ENCODE results near the gene RNASEL.

DNA sequence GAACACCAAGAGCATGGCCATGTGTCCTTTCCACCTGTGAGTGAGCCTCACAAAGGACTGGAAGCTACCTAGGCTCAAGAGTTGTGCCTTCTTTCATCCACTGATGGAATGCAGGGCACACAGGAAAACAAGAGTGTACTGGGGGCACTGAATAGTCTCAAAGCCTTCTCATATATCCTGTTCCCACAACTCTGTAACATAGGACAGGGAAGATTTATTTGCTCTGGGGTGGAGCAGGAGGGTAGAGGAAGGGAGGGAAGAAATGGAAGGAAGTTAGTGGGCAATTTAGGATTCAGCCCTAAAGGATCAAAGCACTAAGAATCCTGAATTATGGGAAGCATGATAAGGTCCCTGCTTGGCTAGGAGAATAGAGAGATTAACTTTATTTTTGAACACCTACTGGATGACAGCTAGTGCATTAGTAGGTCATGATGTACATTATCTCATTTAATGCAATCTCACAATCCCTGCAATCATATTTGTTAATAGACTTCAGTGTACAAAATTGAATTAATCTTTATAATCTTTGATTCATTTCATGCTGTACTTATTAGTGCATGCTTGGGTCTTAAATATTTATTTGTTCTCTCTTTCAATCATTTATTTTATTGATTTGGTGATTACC, 42.1 kb upstream of the RNASEL start:
- TF ChIP-seq, protein P1, sequence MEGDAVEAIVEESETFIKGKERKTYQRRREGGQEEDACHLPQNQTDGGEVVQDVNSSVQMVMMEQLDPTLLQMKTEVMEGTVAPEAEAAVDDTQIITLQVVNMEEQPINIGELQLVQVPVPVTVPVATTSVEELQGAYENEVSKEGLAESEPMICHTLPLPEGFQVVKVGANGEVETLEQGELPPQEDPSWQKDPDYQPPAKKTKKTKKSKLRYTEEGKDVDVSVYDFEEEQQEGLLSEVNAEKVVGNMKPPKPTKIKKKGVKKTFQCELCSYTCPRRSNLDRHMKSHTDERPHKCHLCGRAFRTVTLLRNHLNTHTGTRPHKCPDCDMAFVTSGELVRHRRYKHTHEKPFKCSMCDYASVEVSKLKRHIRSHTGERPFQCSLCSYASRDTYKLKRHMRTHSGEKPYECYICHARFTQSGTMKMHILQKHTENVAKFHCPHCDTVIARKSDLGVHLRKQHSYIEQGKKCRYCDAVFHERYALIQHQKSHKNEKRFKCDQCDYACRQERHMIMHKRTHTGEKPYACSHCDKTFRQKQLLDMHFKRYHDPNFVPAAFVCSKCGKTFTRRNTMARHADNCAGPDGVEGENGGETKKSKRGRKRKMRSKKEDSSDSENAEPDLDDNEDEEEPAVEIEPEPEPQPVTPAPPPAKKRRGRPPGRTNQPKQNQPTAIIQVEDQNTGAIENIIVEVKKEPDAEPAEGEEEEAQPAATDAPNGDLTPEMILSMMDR (IDR thresholded peaks at IDR 0.05) = no peak
- no peak for TF ChIP-seq EP300 (IDR thresholded peaks at IDR 0.05)

Measured in gastroesophageal sphincter (tissue), 3 donors.